ENCODE measurements around the gene CDH23.

CDH23 gene

GRCh38 chr10:71695502-71696476 lies 299.1 kb downstream of the CDH23 start:
- TF ChIP-seq FOXP2 (optimal IDR thresholded peaks at IDR 0.05; ENCODE audit: borderline replicate concordance, extremely low read depth, extremely low read length, insufficient read depth) (no peak), REST (IDR thresholded peaks at IDR 0.05; ENCODE audit: insufficient read depth in 1 of 2, low read depth in 2 of 2, low read length in 2 of 2) (no peak), TAF1 (IDR thresholded peaks at IDR 0.05; ENCODE audit: borderline replicate concordance, insufficient read depth, low read length) (no peak), SIN3A (IDR thresholded peaks at IDR 0.05; ENCODE audit: borderline replicate concordance, insufficient read depth, low read length) (no peak), POLR2AphosphoS5 (IDR thresholded peaks at IDR 0.05; ENCODE audit: low read depth, low read length) (no peak)

GRCh38 chr10:71696628-71697326 lies 300.1 kb downstream of the CDH23 start:
- TF ChIP-seq POLR2AphosphoS5 (IDR thresholded peaks at IDR 0.05; ENCODE audit: low read depth, low read length) (no peak), FOXP2 (optimal IDR thresholded peaks at IDR 0.05; ENCODE audit: borderline replicate concordance, extremely low read depth, extremely low read length, insufficient read depth) (no peak), TAF1 (IDR thresholded peaks at IDR 0.05; ENCODE audit: borderline replicate concordance, insufficient read depth, low read length) (no peak), REST (IDR thresholded peaks at IDR 0.05; ENCODE audit: insufficient read depth in 1 of 2, low read depth in 2 of 2, low read length in 2 of 2) (no peak), SIN3A (IDR thresholded peaks at IDR 0.05; ENCODE audit: borderline replicate concordance, insufficient read depth, low read length) (no peak)

GRCh38 chr10:71697938-71698709 lies 301.4 kb downstream of the CDH23 start:
- TF ChIP-seq TAF1 (IDR thresholded peaks at IDR 0.05; ENCODE audit: borderline replicate concordance, insufficient read depth, low read length) (no peak), SIN3A (IDR thresholded peaks at IDR 0.05; ENCODE audit: borderline replicate concordance, insufficient read depth, low read length) (no peak), POLR2AphosphoS5 (IDR thresholded peaks at IDR 0.05; ENCODE audit: low read depth, low read length) (no peak), FOXP2 (optimal IDR thresholded peaks at IDR 0.05; ENCODE audit: borderline replicate concordance, extremely low read depth, extremely low read length, insufficient read depth) (no peak), REST (IDR thresholded peaks at IDR 0.05; ENCODE audit: insufficient read depth in 1 of 2, low read depth in 2 of 2, low read length in 2 of 2) (no peak)

DNA sequence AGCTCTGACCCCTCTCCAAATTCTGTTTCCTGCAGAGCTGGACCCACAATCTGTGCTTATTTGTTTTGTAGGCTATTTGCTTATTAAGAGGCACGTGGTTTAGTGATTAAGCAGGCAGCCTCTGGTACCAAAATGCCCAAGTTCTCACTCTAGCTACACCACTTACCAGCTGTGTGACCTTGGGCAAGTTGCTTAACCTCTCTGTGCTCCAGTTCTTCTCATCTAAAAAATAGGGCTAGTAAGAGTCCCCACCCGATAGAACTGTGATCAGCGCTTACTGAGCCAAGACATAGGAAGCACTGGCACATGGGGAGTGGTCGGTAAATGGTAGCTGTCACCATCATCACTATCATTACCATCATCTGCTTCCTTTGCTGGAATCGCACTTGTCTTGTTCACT lies 302.0 kb downstream of the CDH23 start:
- no peak for TF ChIP-seq TAF1 (IDR thresholded peaks at IDR 0.05; ENCODE audit: borderline replicate concordance, insufficient read depth, low read length)
- TF ChIP-seq POLR2AphosphoS5 (IDR thresholded peaks at IDR 0.05; ENCODE audit: low read depth, low read length), result no peak
- no peak for TF ChIP-seq SIN3A (IDR thresholded peaks at IDR 0.05; ENCODE audit: borderline replicate concordance, insufficient read depth, low read length)
- no peak for TF ChIP-seq REST (IDR thresholded peaks at IDR 0.05; ENCODE audit: insufficient read depth in 1 of 2, low read depth in 2 of 2, low read length in 2 of 2)
- TF ChIP-seq FOXP2 (optimal IDR thresholded peaks at IDR 0.05; ENCODE audit: borderline replicate concordance, extremely low read depth, extremely low read length, insufficient read depth), result no peak
